PC-3 (cell line): ENCODE results near the gene STRN3.

ENCODE experiments used
- CTCF ChIP-seq: fragments of 300-600 bp; sonication (generic); conservative IDR thresholded peaks from 2 replicates; pipeline ENCODE4 v1.5.1; 2017; ENCODE audit warnings: antibody characterized with exemption, low read depth, mild to moderate bottlenecking, low read length
- EZH2 ChIP-seq: fragments of 300-600 bp; sonication (generic); IDR thresholded peaks from one replicate; pipeline ENCODE4 v1.6.1; 2017; ENCODE audit warnings: antibody characterized with exemption, mild to moderate bottlenecking, low read length; ENCODE audit not compliant: unreplicated experiment
- EZH2phosphoT487 ChIP-seq: fragments of 300-600 bp; sonication (generic); IDR thresholded peaks from 2 replicates; pipeline ENCODE4 v1.6.1; 2018; ENCODE audit warnings: mild to moderate bottlenecking, antibody characterized with exemption, low read length, borderline replicate concordance

GRCh38 chr14:30873308-30874119 lies 152.7 kb downstream of the STRN3 start:
- TF ChIP-seq CTCF (no peak), EZH2 (no peak), EZH2phosphoT487 (no peak)
